ES-I3 (cell line): ENCODE results near the gene UBE2G2.
"Not testable (repeated sequence)": the region's sequence is repeated elsewhere in the genome, so short reads cannot be mapped to it uniquely, and the experiment has no call there.

Source experiments
- H3K36me3 ChIP-seq: 2 replicates; pipeline ENCODE4 v1.6.1; 2013; ENCODE audit warnings: mild to moderate bottlenecking, low read length, control low read depth, moderate library complexity; ENCODE audit not compliant: insufficient read depth
- H3K4me1 ChIP-seq: 2 replicates; pipeline ENCODE4 v1.6.1; 2013; ENCODE audit warnings: mild to moderate bottlenecking, control low read depth, low read length; ENCODE audit not compliant: insufficient read depth
- H3K9ac ChIP-seq: 2 replicates; pipeline ENCODE4 v1.6.1; 2013; ENCODE audit warnings: low read depth, mild to moderate bottlenecking, low read length, moderate library complexity
- H3K9me3 ChIP-seq: 2 replicates; pipeline ENCODE4 v1.6.1; 2013; ENCODE audit warnings: mild to moderate bottlenecking, low read length, moderate library complexity; ENCODE audit not compliant: control insufficient read depth, insufficient read depth

The UBE2G2 gene

DNA sequence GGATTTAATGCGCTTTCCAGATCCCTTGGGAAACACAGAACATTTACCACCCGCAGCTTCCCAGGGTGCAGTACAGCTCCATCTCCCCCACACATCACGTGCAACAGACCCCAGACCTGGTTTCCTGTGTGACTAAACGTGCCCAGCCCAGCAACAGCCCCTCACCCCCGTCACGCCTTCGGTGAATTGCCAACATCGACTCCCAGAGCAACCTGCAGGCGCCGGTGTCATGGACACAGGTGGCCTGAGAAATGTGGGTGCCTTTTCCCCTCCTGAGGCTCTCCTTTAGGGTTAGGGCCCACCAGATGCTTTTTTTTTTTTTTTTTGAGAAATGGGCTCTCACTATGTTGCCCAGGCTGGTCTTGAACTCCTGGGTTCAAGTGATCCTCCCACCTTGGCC is 40.5 kb upstream of the UBE2G2 start:
- H3K9me3 ChIP-seq, result no peaks in the 10 kb centered on the region
- no peak overlapping the region for H3K9ac ChIP-seq
- no peaks in the 10 kb centered on the region for H3K36me3 ChIP-seq
- H3K4me1 ChIP-seq, result peaks cover 11% of the 10 kb centered on the region; the same call in 1 of the 2 replicates

DNA sequence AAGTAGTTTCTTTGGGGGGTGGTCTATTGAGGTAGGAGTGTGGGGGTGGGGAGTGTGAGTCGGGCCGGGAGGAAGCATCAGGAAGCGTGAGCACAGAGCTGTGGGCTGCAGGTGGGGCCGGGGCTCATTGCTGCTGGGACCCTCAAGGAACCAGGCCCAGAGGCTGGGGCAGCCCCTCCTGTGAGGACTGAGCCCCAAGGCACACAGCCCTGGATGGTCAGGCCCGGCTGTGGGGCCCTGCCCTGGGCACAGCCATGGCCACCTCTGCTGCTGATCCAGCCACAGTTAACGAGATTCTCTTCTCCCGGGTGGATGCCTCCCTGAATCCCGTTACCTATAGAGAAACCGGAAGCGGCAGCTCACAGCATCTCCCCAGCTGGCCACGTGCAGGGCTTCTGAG is 39.2 kb upstream of the UBE2G2 start:
- H3K9ac ChIP-seq, result no peak overlapping the region
- peaks cover 3% of the 10 kb centered on the region; the same call in 1 of the 2 replicates for H3K4me1 ChIP-seq
- no peaks in the 10 kb centered on the region for H3K9me3 ChIP-seq
- no peaks in the 10 kb centered on the region for H3K36me3 ChIP-seq

DNA sequence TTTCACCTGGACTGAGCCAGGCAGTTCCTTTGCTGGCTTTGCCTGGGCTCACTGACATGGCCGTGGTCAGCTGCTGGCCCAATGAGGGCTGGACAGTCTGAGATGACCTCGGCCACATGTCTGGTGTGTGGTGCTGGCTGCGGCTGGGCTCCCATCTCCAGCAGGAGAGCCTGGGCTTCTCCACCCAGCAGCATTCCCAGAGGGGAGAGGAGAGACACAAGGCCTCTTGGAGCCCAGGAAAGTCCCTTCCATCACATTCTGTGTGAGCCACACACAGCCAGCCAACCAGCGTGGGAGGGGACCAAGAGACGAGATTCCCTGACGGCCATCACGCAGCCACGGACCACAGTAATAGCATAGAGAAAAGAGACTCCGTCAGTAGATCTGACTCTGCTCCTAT is 37.3 kb upstream of the UBE2G2 start:
- H3K9ac ChIP-seq, result no peak overlapping the region
- no peaks in the 10 kb centered on the region for H3K36me3 ChIP-seq
- H3K4me1 ChIP-seq, result no peaks in the 10 kb centered on the region; the same call in 1 of the 2 replicates
- no peaks in the 10 kb centered on the region for H3K9me3 ChIP-seq

DNA sequence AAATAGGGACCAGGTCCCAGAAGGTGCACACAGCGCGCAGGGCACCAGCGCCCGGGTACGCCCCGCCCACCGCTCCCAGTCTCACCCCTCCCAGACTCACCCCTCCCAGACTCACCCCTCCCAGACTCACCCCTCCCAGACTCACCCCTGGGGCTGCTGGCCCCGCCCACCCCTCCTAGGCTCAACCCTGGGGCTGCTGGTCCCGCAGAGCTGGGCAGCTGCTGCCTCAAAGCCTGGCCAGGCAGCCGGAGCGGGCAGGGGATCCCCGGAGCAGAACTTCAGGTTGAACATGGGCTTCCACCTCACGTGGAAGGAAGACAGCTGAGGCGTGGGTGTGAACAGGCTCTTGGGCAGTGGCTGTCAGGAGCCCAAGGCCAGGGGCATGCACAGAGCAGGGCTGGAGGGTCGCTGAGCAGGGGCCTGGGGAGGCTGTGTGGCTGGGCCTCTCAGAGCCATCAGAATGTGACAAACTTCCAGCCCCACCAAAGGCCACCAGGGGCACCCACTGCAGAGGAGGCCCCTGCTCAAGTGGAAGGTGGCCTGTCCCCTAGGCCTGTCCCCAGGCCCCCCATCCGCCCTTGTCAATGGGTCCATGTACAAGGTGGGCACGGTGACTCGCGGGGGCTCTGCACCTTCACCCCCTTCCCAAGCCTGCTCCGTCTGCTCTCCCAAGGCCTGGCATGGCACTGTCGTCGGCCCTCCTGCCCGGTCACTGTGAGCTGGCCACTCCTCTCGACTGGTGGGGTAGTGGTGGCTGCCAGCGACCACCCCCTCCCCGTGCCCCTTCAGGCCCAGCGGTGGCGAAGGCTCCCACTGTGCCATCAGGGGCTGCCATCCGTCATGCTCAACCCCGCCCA is 36.6 kb upstream of the UBE2G2 start:
- Histone ChIP-seq H3K36me3 (no peaks in the 10 kb centered on the region), H3K9me3 (no peaks in the 10 kb centered on the region), H3K9ac (no peak overlapping the region), H3K4me1 (no peaks in the 10 kb centered on the region; the same call in 1 of the 2 replicates)

DNA sequence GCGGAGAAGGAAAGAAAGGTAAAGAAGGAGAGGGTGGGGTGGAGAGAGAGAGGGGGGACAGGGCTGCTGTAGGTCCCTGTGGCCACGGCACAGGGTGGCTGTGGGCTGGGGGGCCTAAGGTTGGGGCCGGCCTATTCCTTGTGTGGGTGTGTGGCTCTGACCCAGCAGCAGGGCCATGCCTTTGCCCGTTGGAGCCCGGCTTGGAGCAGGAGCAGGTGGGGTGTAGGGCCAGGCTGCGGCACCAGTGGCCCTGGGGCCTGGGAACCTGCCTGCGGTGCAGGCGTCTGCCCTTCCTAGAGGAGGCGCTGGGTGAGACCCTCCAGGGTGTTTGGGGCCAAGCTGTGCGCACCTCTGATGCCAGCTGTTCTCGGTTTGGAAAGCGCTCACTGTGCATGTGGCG is 35.9 kb upstream of the UBE2G2 start:
- Histone ChIP-seq H3K9me3 (no peaks in the 10 kb centered on the region), H3K36me3 (no peaks in the 10 kb centered on the region), H3K4me1 (no peaks in the 10 kb centered on the region; the same call in 1 of the 2 replicates), H3K9ac (no peak overlapping the region)

DNA sequence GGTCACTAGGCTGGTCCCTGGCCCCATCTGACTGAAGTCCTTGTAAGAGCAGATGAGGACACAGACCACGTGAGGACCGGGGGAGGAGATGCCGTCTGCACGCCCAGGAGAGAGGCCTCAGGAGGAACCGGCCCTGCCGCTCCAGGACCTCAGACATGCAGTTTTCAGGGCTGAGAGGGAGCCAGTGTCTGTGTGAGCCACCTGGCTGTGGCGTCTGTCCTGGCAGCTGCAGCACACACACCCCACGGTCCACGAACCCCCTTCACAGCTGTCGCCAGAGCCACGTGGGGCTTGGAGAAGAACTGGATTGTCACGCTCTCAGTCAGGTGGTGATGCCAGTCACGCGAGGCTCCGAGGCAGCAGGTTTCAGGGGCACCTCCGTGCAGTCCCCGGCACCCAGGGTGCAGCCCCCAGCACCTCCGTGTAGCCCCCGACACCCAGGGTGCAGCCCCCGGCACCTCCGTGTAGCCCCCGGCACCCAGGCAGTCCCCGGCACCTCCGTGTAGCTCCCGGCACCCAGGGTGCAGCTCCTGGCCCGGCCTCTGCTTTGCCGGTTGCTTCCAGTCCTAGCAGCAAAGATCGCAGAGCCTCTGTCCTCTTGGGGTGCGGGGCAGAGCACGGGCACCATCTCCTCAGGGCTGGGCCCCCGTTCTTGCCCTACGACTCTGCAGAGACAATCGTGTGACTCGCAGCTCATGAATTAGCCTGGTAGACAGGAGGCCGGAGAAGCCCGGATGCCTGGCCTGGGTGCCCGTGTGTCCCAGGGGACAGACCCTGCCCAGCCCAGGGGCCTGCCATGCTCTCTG is 35.2 kb upstream of the UBE2G2 start:
- Histone ChIP-seq H3K9ac (no peak overlapping the region), H3K4me1 (no peaks in the 10 kb centered on the region; the same call in 1 of the 2 replicates), H3K36me3 (no peaks in the 10 kb centered on the region), H3K9me3 (no peaks in the 10 kb centered on the region)

DNA sequence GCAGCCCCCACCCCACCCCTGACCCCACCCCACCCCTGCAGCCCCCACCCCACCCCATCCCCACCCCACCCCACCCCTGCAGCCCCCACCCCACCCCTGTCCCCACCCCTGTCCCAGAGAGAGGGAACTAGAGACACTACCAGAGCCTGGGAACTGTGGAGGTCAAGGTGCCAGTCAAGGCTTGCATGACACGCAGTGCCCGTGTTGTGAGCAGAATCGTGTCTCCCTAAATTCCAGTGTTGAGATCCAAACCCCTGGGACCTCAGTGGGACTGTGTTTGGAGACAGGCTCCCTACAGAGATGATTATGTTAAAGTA is 34.7 kb upstream of the UBE2G2 start:
- no peaks in the 10 kb centered on the region for H3K36me3 ChIP-seq
- H3K4me1 ChIP-seq, result no peaks in the 10 kb centered on the region; the same call in 1 of the 2 replicates
- H3K9me3 ChIP-seq, result no peaks in the 10 kb centered on the region
- H3K9ac ChIP-seq, result no peak overlapping the region

DNA sequence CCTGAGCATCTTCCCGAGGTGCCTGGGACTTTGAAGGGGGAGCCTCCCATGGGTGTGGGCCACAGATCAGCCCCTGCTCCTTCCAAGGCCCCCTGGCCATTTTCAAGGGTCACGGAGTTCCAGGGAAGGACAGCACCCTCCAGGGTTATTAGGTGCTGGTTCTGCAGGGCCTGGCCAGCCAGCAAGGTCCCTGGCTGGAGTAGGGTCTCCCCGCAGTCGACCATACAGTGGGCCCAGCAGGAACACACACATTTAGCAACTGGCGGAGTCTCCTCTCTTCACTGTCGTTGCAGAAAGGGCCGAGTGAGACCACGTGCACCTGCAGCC is 34.0 kb upstream of the UBE2G2 start:
- no peaks in the 10 kb centered on the region for H3K9me3 ChIP-seq
- no peaks in the 10 kb centered on the region for H3K36me3 ChIP-seq
- H3K4me1 ChIP-seq, result no peaks in the 10 kb centered on the region; the same call in 1 of the 2 replicates
- H3K9ac ChIP-seq, result no peak overlapping the region

DNA sequence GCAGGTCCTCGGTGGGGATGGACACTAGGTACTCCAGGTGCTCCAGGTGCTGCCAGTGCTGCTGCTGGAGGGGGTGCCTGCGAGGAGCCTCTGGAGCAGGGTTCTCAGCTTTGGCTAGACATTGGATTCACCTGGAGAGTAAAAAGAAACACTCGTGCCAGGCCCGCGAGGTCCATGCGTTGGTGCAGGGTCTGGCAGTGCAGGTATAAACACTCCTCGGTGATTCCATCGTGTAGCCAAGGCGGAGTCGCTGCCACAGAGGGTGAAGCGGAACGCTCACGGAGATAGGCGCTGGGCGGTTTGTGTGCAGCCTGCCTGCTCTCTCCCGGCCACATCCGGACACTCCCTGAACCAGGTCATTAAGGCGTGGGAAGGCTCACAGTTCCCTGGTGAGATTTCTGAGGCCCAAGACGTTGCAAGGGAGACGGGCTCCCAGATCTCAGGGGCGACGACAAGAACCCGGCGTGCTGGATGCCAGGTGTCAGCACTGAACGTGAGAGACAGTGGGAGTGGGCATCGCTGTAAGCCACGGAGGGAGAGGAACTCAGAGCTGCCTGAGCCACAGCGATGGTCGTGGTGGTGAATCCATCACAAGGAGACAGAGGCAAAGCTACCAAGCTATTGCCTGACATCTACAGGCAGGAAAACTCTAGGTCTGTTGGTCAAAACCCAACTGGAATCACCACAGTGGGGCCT is 33.5 kb upstream of the UBE2G2 start:
- Histone ChIP-seq H3K4me1 (no peaks in the 10 kb centered on the region; the same call in 1 of the 2 replicates), H3K9me3 (no peaks in the 10 kb centered on the region), H3K36me3 (no peaks in the 10 kb centered on the region), H3K9ac (no peak overlapping the region)

DNA sequence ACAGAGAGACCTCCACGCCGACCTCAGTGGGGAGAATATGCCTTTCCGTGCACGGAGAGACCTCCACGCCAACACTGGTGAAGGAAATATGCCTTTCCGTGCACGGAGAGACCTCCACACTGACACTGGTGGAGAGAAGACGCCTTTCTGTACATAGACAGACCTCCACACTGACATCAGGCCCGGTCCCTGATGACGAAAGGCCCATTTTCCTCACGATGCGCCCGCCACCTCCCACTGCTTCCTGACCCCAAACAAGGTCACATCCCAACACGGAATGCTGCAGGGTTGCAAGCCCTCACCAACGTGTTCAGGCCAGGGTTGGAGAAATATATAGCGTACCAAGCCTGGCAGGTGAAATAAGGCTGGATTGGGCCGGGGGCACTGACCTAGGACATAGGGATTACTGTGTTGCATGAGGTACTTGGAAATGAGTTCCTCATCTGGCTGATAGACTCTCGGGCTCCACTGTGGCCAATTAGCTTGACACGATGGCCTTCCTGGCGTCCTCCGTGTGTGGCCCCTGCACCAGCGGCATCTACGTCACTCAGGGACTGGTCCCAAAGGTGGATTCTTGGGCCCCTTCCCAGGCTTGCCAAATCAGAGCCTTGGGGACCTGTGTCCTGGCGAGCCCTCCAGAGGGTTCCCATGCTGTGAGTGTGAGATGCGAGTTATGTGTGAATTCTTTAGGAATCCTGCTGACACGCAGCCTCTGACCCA is 32.8 kb upstream of the UBE2G2 start:
- H3K9me3 ChIP-seq, result no peaks in the 10 kb centered on the region

DNA sequence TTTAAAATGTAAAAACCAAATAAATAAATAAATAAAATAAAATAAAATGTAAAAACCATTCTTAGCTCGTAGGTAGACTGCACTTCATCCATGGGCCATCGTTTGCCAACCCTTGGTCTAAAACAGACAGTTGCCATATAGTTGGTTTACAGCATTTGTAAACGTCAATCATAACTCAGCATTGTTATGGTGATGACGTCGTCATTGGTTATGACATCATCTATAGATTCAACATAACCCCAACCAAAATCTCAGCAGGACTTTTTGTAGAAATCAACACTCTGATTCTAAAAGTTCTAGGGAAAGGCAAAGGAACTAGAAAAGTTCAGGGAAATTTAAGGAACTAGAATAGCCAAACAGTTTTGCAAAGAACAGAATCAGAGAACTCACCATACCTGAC is 32.0 kb upstream of the UBE2G2 start:
- no peaks in the 10 kb centered on the region; the same call in 1 of the 2 replicates for H3K4me1 ChIP-seq
- H3K9me3 ChIP-seq, result peaks cover 4% of the 10 kb centered on the region; the same call in 1 of the 2 replicates
- no peak overlapping the region for H3K9ac ChIP-seq
- no peaks in the 10 kb centered on the region for H3K36me3 ChIP-seq

More for the DNA sequence above, 32.8 kb upstream of the UBE2G2 start:
- H3K9ac ChIP-seq, result no peak overlapping the region
- no peaks in the 10 kb centered on the region for H3K36me3 ChIP-seq
- no peaks in the 10 kb centered on the region; the same call in 1 of the 2 replicates for H3K4me1 ChIP-seq

DNA sequence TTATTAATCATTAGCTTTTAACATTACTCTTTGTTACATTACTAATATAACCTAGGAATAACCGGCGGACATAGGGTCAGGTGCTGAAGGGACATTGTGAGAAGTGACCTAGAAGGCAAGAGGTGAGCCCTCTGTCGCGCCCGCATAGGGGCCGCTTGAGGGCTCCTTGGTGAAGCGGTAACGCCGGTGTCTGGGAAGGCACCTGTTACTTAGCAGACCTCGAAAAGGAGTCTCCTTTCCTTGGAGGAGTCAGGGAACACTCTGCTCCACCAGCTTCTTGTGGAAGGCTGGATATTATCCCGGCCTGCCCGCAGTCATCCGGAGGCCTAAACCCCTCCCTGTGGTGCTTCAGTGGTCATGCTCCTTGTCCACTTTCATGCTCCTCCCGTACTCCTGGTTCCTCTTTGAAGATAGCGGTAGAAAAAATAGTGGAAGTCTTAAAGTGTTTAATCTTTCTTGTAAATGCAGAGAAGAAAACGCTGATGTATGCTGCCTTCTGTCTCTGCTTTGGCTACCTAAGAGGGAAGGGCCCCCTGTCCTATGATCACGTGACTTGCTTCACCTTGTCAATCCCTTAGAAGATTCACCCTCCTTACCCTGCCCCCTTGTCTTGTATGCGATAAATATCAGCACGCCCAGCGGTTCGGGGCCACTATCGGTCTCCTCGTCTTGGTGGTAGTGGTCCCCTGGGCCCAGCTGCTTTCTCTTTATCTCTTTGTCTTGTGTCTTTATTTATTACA is 31.1 kb upstream of the UBE2G2 start:
- not testable (repeated sequence) for H3K4me1 ChIP-seq, H3K9ac ChIP-seq, H3K9me3 ChIP-seq, H3K36me3 ChIP-seq

DNA sequence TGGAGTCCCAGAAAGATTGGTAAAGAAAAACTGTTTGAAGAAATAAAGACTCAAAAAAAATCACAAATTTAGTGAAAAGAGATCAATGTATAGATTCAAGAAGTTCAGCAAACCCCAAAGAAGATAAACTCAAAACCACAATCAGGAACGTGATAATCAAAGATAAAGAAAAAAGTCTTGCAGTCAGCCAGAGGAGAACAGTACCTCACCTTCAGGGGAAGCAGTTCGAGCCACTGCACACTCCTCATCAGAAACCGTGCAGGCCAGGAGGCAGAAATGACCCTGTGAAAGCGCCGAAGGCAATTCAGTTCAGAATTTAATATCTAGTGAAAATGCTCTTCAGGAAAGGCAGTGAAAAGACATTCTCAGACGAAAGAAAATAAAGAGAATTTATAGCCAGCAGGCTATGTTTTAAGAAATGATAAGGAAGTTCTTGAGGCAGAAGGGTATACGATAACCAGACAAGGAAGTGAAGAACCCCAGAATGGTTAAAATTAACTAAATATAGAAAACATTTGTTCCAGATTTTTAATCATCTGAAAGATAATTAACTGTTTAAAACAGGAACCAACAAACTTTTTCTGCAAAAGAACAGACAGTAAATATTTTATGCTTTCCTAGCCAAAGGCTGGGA is 29.7 kb upstream of the UBE2G2 start:
- H3K9ac ChIP-seq, result no peak overlapping the region
- H3K36me3 ChIP-seq, result no peaks in the 10 kb centered on the region
- H3K4me1 ChIP-seq, result no peaks in the 10 kb centered on the region
- peaks cover 15% of the 10 kb centered on the region for H3K9me3 ChIP-seq
